HFFc6 (cell line): Measurements from ENCODE around the gene DNAJB6. TPM values are rescaled to one million over a fixed set of nuclear protein-coding genes. Genes with fewer than 3 reads are reported as not detected.

ENCODE experiments used
- DNase-seq: peaks from one replicate; pipeline ENCODE4 v3.0.0-alpha.2; 2018
- H3K27ac Mint-ChIP-seq: 2 replicates; pipeline ENCODE4 v1.8.0; 2020; ENCODE audit warnings: mild to moderate bottlenecking, mixed read lengths
- H3K27me3 Mint-ChIP-seq: 2 replicates; pipeline ENCODE4 v1.8.0; 2021; ENCODE audit warnings: mild to moderate bottlenecking, moderate library complexity, mixed read lengths; ENCODE audit not compliant: insufficient read depth
- H3K36me3 Mint-ChIP-seq: 2 replicates; pipeline ENCODE4 v1.8.0; 2021; ENCODE audit warnings: low read depth, mixed read lengths
- H3K4me1 Mint-ChIP-seq: 2 replicates; pipeline ENCODE4 v1.8.0; 2020; ENCODE audit warnings: low read depth, mixed read lengths
- H3K4me3 Mint-ChIP-seq: 2 replicates; pipeline ENCODE4 v1.8.0; 2020; ENCODE audit warnings: mild to moderate bottlenecking, moderate library complexity, mixed read lengths
- H3K9me3 Mint-ChIP-seq: 2 replicates; pipeline ENCODE4 v1.8.0; 2020; ENCODE audit warnings: mild to moderate bottlenecking, mixed read lengths
- CTCF ChIP-seq: fragments of 200-600 bp; sonication (generic); IDR thresholded peaks from 2 replicates; pipeline ENCODE4 v1.5.0; 2021; ENCODE audit warnings: antibody characterized with exemption, mild to moderate bottlenecking
- long read RNA-seq: library from polyadenylated mRNA; unstranded; transcript quantifications from one replicate; pipeline ENCODE4 v2.0.0, GENCODE V29; 2019
- total RNA-seq, 6 experiments: library from RNA; stranded (reverse); fragmentation: NEBNext Ultra II Directional; extraction: Animal tissue kit (Norgen Biotek cat#: 25700); gene quantifications; 2 replicates in 1 of 6; 3 replicates in 5 of 6; pipeline ENCODE4 v1.2.3, GENCODE V29; 2021

The DNAJB6 gene
- 100 to 1,000 TPM; 135 to 204 (median 163) TPM for total RNA-seq
- long read RNA-seq, full-length matches to known transcripts = 268 of 319 reads
- long read RNA-seq, partial matches to known transcripts = 28 of 319 reads
- long read RNA-seq, other reads (novel, unspliced or antisense) = 23 of 319 reads

GRCh38 chr7:157336383-157337315, at the start of gene DNAJB6:
DNAJB6 (plus strand) TSS chr7:157337004; CDS start chr7:157358573, 21,569 bp downstream.
- DNase-seq = peak; percentile 86
- peak within 1 kb of the TSS; percentile 94 for H3K27ac Mint-ChIP-seq
- H3K9me3 Mint-ChIP-seq = no peaks in the 10 kb centered on the region; the same call in 1 of the 2 replicates
- H3K4me3 Mint-ChIP-seq = peak within 1 kb of the TSS; percentile 90
- H3K36me3 Mint-ChIP-seq = peaks cover 24% of the 10 kb centered on the region
- peaks cover 3% of the 10 kb centered on the region for H3K27me3 Mint-ChIP-seq
- H3K4me1 Mint-ChIP-seq = peaks cover 51% of the 10 kb centered on the region
- TF ChIP-seq CTCF = no peak

- no peak for TF ChIP-seq CTCF
- H3K27me3 Mint-ChIP-seq = peaks cover 2% of the 10 kb centered on the region
- peaks cover 8% of the 10 kb centered on the region for H3K36me3 Mint-ChIP-seq
- peaks cover 7% of the 10 kb centered on the region; the same call in 1 of the 2 replicates for H3K9me3 Mint-ChIP-seq
- DNase-seq = no peak
- no peak overlapping the region for H3K27ac Mint-ChIP-seq
- H3K4me3 Mint-ChIP-seq = no peak overlapping the region
- no peaks in the 10 kb centered on the region for H3K4me1 Mint-ChIP-seq
Observed at GRCh38 chr7:157291404-157292080, 45.3 kb upstream of the DNAJB6 start.

GRCh38 chr7:157292258-157292657, 44.5 kb upstream of the DNAJB6 start:
- Mint-ChIP-seq H3K27ac (no peak overlapping the region), H3K36me3 (peaks cover 8% of the 10 kb centered on the region), H3K4me3 (no peak overlapping the region), H3K9me3 (peaks cover 7% of the 10 kb centered on the region), H3K27me3 (peaks cover 2% of the 10 kb centered on the region), H3K4me1 (no peaks in the 10 kb centered on the region)
- DNase-seq = no peak
- TF ChIP-seq CTCF = no peak

GRCh38 chr7:157292770-157293412, 43.9 kb upstream of the DNAJB6 start:
- peaks cover 2% of the 10 kb centered on the region for H3K27me3 Mint-ChIP-seq
- H3K4me3 Mint-ChIP-seq = no peak overlapping the region
- peaks cover 8% of the 10 kb centered on the region for H3K36me3 Mint-ChIP-seq
- H3K9me3 Mint-ChIP-seq = peaks cover 7% of the 10 kb centered on the region
- no peaks in the 10 kb centered on the region for H3K4me1 Mint-ChIP-seq
- TF ChIP-seq CTCF = no peak
- no peak overlapping the region for H3K27ac Mint-ChIP-seq
- no peak for DNase-seq

- Mint-ChIP-seq H3K27me3 (peaks cover 2% of the 10 kb centered on the region), H3K9me3 (peaks cover 3% of the 10 kb centered on the region), H3K36me3 (peaks cover 4% of the 10 kb centered on the region; the same call in 1 of the 2 replicates), H3K27ac (no peak overlapping the region), H3K4me1 (no peaks in the 10 kb centered on the region), H3K4me3 (no peak overlapping the region)
- no peak for TF ChIP-seq CTCF
- no peak for DNase-seq
Observed at GRCh38 chr7:157293413-157293788, 43.4 kb upstream of the DNAJB6 start.
